HCT116 (cell line): Measurements from ENCODE around the gene MAP6D1. TPM values are rescaled to one million over a fixed set of nuclear protein-coding genes. Genes with fewer than 3 reads are reported as not detected.

Experiments
- ATAC-seq: fragments of 200-7000 bp; cut with Tn5 transposase; 2 replicates; pipeline ENCODE4 v1.9.1; 2020; ENCODE audit warnings: mild to moderate bottlenecking, moderate library complexity
- BruUV-seq: library from RNA; stranded (reverse); fragments of 400-500 nt; replicated peaks from 2 replicates; lab custom pipeline; 2021; lab: Mats Ljungman, UMichigan
- CTCF ChIA-PET: fragments of 300-600 bp; sonication (Branson Sonifier 250); formaldehyde crosslinking; loops from one replicate; lab custom pipeline; 2021; ENCODE audit warnings: antibody characterized with exemption; lab: Charles Lee
- POLR2A ChIA-PET: fragments of 300-600, 350-600 bp; sonication (Branson Sonifier 250); formaldehyde crosslinking; loops from one replicate; lab custom pipeline; 2021; ENCODE audit warnings: antibody characterized with exemption; lab: Charles Lee
- RAD21 ChIA-PET, 2 experiments: fragments of 300-600 bp; sonication (Branson Sonifier 250); formaldehyde crosslinking; loops; one replicate each; lab custom pipeline; 2023; ENCODE audit warnings: low total read pairs in 2 of 2; ENCODE audit not compliant: uncharacterized antibody in 2 of 2, unreplicated experiment in 2 of 2, low non-redundant PET in 1 of 2; lab: Charles Lee
- DNase-seq: peaks from one replicate; pipeline ENCODE4 v3.0.0-alpha.2; 2010; ENCODE audit warnings: low read depth, low spot score
- H2AFZ ChIP-seq: fragments of 200-600 bp; shearing (Covaris generic), sonication (generic); 2 replicates; pipeline ENCODE4 v1.6.1; 2017; ENCODE audit warnings: low read depth, mixed run types, mixed read lengths, antibody characterized with exemption, low read length; ENCODE audit not compliant: poor library complexity, severe bottlenecking
- H3K27ac ChIP-seq: 2 replicates; pipeline ENCODE4 v1.5.1; 2012; ENCODE audit warnings: low read depth, low read length
- H3K27me3 ChIP-seq: fragments of 200-600 bp; sonication (generic); 2 replicates; pipeline ENCODE4 v1.6.1; 2016; ENCODE audit warnings: mixed run types, low read length, mixed read lengths; ENCODE audit not compliant: insufficient read depth
- H3K36me3 ChIP-seq, 2 experiments: fragments of 200-500 bp in 1 of 2; fragments of 200-600 bp in 1 of 2; sonication (Bioruptor generic) in 1 of 2; sonication (generic) in 1 of 2; 2 replicates each; pipeline versions ENCODE4 v1.5.1 to v1.6.1; 2014 to 2016; ENCODE audit warnings: low read length in 2 of 2, inconsistent platforms in 1 of 2, mixed read lengths in 1 of 2, mixed run types in 1 of 2; ENCODE audit not compliant: insufficient read depth in 2 of 2, control insufficient read depth in 1 of 2
- H3K4me1 ChIP-seq, 2 experiments: fragments of 200-600 bp in 1 of 2; sonication (generic) in 1 of 2; 2 replicates each; pipeline versions ENCODE4 v1.5.1 to v1.6.1; 2012 to 2017; ENCODE audit warnings: low read length in 2 of 2, inconsistent platforms in 1 of 2, mild to moderate bottlenecking in 1 of 2, mixed read lengths in 1 of 2, mixed run types in 1 of 2, moderate library complexity in 1 of 2; ENCODE audit not compliant: insufficient read depth in 2 of 2, control insufficient read depth in 1 of 2
- H3K4me2 ChIP-seq: fragments of 200-600 bp; sonication (generic); 2 replicates; pipeline ENCODE4 v1.6.1; 2017; ENCODE audit warnings: mixed run types, low read length, mixed read lengths
- H3K4me3 ChIP-seq, 2 experiments: fragments of 200-600 bp in 1 of 2; sonication (generic) in 1 of 2; replicated peaks in 1 of 2; 2 replicates each; pipeline ENCODE4 v1.5.1; 2011 to 2016; ENCODE audit warnings: low read length in 2 of 2, control low read depth in 1 of 2, low read depth in 1 of 2, mild to moderate bottlenecking in 1 of 2, mixed read lengths in 1 of 2, mixed run types in 1 of 2
- H3K79me2 ChIP-seq: fragments of 200-600 bp; sonication (generic); 2 replicates; pipeline ENCODE4 v1.6.1; 2017; ENCODE audit warnings: mild to moderate bottlenecking, mixed run types, low read length, moderate library complexity, mixed read lengths; ENCODE audit not compliant: insufficient read depth
- H3K9ac ChIP-seq: fragments of 200-600 bp; sonication (generic); 2 replicates; pipeline ENCODE4 v1.6.1; 2016; ENCODE audit warnings: low read length, mixed read lengths
- H3K9me2 ChIP-seq: fragments of 200-600 bp; sonication (generic), shearing (Covaris generic); 2 replicates; pipeline ENCODE4 v1.6.1; 2017; ENCODE audit warnings: mixed run types, mild to moderate bottlenecking, moderate library complexity; ENCODE audit not compliant: insufficient read depth
- H3K9me3 ChIP-seq, 2 experiments: fragments of 200-500 bp in 1 of 2; fragments of 200-600 bp in 1 of 2; sonication (Bioruptor generic) in 1 of 2; sonication (generic) in 1 of 2; 2 replicates each; pipeline ENCODE4 v1.6.1; 2014 to 2017; ENCODE audit warnings: low read length in 2 of 2, mixed read lengths in 2 of 2, inconsistent platforms in 1 of 2, low read depth in 1 of 2, mild to moderate bottlenecking in 1 of 2, mixed run types in 1 of 2, moderate library complexity in 1 of 2; ENCODE audit not compliant: control insufficient read depth in 1 of 2, insufficient read depth in 1 of 2
- H4K20me1 ChIP-seq: fragments of 200-600 bp; sonication (generic), shearing (Covaris generic); 2 replicates; pipeline ENCODE4 v1.6.1; 2017; ENCODE audit warnings: mixed run types, mild to moderate bottlenecking, moderate library complexity; ENCODE audit not compliant: insufficient read depth
- ATF3 ChIP-seq: IDR thresholded peaks from 2 replicates; pipeline ENCODE4 v1.6.1; 2012
- CBX3 ChIP-seq: IDR thresholded peaks from 2 replicates; pipeline ENCODE4 v1.6.1; 2012; ENCODE audit warnings: low read depth
- CTCF ChIP-seq, 3 experiments: fragments of 200-600 bp in 1 of 3; sonication (generic) in 1 of 3; IDR thresholded peaks in 2 of 3; conservative IDR thresholded peaks in 1 of 3; 2 replicates each; pipeline ENCODE4 v1.5.1; 2012 to 2017; ENCODE audit warnings: low read depth in 2 of 3, low read length in 2 of 3, antibody characterized with exemption in 1 of 3, borderline replicate concordance in 1 of 3, control low read depth in 1 of 3, mild to moderate bottlenecking in 1 of 3, mixed read lengths in 1 of 3, mixed run types in 1 of 3, moderate library complexity in 1 of 3; ENCODE audit not compliant: insufficient read depth in 1 of 3
- ELF1 ChIP-seq: IDR thresholded peaks from 2 replicates; pipeline ENCODE4 v1.6.1; 2012; ENCODE audit warnings: low read depth, borderline replicate concordance
- EZH2phosphoT487 ChIP-seq: fragments of 200-600 bp; IDR thresholded peaks from 2 replicates; pipeline ENCODE4 v1.6.1; 2018; ENCODE audit warnings: antibody characterized with exemption, borderline replicate concordance
- FOSL1 ChIP-seq: IDR thresholded peaks from 2 replicates; pipeline ENCODE4 v1.6.1; 2012; ENCODE audit warnings: low read depth
- JUND ChIP-seq: IDR thresholded peaks from 2 replicates; pipeline ENCODE4 v1.6.1; 2012
- MAX ChIP-seq: IDR thresholded peaks from 2 replicates; pipeline ENCODE4 v1.6.1; 2012
- RAD21 ChIP-seq: IDR thresholded peaks from 2 replicates; pipeline ENCODE4 v1.6.1; 2012; ENCODE audit warnings: low read depth, mild to moderate bottlenecking
- REST ChIP-seq: IDR thresholded peaks from 2 replicates; pipeline ENCODE4 v1.6.1; 2012; ENCODE audit warnings: low read depth
- intact Hi-C: fragments of 100-400 bp; cut with micrococcal nuclease; formaldehyde crosslinking; loops from 2 replicates; pipeline ENCODE4 v1.10.0; 2022
- total RNA-seq: library from RNA; stranded (reverse); gene quantifications from one replicate; pipeline ENCODE4 v1.2.1, GENCODE V29; 2021; ENCODE audit not compliant: unreplicated experiment

The MAP6D1 gene
- total RNA-seq, 1 experiment from 2014 or later, result 5.3 TPM

- TF ChIP-seq CTCF (IDR thresholded peaks at IDR 0.05 in 2 of 3, conservative IDR thresholded peaks at IDR 0.05 in 1 of 3; ENCODE audit: borderline replicate concordance in 1 of 3, insufficient read depth in 1 of 3, low read depth in 2 of 3, low read length in 2 of 3), result no peak
These were observed 8.5 kb downstream of the MAP6D1 start (continued) for GRCh38 chr3:183816681-183817510.

- Histone ChIP-seq H3K9ac (no peak overlapping the region), H3K4me3 (no peak overlapping the region), H3K4me2 (no peak overlapping the region), H3K9me3 (no peaks in the 10 kb centered on the region), H3K36me3 (no peaks in the 10 kb centered on the region; a peak in 1 of 4 replicates), H2AFZ (no peak overlapping the region), H3K9me2 (no peaks in the 10 kb centered on the region), H4K20me1 (no peaks in the 10 kb centered on the region), H3K79me2 (no peaks in the 10 kb centered on the region), H3K27me3 (no peaks in the 10 kb centered on the region), H3K4me1 (no peaks in the 10 kb centered on the region), H3K27ac (no peak overlapping the region)
- TF ChIP-seq CTCF (IDR thresholded peaks at IDR 0.05 in 2 of 3, conservative IDR thresholded peaks at IDR 0.05 in 1 of 3; ENCODE audit: borderline replicate concordance in 1 of 3, insufficient read depth in 1 of 3, low read depth in 2 of 3, low read length in 2 of 3) (no peak), RAD21 (no peak), ELF1 (no peak), FOSL1 (no peak), EZH2phosphoT487 (no peak), JUND (no peak), REST (no peak), ATF3 (no peak), CBX3 (no peak), MAX (no peak)
- ATAC-seq (no peak), DNase-seq (no peak)
- CTCF ChIA-PET, result no interaction called here
- RAD21 ChIA-PET, result no interaction called here
- intact Hi-C loops, result no loop called here
- no TSS peak for BruUV-seq
- POLR2A ChIA-PET, result no interaction called here
These were observed 9.4 kb downstream of the MAP6D1 start for GRCh38 chr3:183815951-183816475.
